WI38 (cell line): ENCODE results near the gene IGLON5.

Experiments used
- H3K4me3 ChIP-seq: 2 replicates; pipeline ENCODE4 v1.5.1; 2011; ENCODE audit warnings: low read depth, mild to moderate bottlenecking, control low read depth, low read length
- TF ChIP-seq, protein P1 (sequence below): IDR thresholded peaks from 2 replicates; pipeline ENCODE4 v1.5.1; 2012; ENCODE audit warnings: low read depth, mild to moderate bottlenecking, control low read depth, low read length

The IGLON5 gene

DNA sequence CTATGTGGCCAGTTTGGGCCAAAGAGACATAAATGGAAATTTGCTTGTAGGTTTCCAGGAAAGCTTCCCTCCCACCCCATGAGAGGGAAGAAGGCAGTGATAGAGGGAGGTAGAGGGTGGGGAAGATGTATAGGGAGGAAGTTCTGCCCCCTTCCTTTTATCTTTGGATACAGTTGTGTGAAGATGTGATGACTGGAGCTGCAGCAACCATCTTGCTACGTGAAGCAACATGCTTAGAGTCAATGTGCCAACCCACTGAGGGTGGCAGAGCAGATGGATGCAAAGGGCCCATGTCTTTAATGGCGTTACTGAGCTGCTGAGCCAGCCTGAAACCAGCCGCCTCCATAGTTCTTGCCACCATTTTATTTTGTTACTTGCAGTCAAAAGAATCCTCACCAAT is 19.7 kb downstream of the IGLON5 start:
- H3K4me3 ChIP-seq: no peak overlapping the region
- TF ChIP-seq, protein P1, sequence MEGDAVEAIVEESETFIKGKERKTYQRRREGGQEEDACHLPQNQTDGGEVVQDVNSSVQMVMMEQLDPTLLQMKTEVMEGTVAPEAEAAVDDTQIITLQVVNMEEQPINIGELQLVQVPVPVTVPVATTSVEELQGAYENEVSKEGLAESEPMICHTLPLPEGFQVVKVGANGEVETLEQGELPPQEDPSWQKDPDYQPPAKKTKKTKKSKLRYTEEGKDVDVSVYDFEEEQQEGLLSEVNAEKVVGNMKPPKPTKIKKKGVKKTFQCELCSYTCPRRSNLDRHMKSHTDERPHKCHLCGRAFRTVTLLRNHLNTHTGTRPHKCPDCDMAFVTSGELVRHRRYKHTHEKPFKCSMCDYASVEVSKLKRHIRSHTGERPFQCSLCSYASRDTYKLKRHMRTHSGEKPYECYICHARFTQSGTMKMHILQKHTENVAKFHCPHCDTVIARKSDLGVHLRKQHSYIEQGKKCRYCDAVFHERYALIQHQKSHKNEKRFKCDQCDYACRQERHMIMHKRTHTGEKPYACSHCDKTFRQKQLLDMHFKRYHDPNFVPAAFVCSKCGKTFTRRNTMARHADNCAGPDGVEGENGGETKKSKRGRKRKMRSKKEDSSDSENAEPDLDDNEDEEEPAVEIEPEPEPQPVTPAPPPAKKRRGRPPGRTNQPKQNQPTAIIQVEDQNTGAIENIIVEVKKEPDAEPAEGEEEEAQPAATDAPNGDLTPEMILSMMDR: no peak

DNA sequence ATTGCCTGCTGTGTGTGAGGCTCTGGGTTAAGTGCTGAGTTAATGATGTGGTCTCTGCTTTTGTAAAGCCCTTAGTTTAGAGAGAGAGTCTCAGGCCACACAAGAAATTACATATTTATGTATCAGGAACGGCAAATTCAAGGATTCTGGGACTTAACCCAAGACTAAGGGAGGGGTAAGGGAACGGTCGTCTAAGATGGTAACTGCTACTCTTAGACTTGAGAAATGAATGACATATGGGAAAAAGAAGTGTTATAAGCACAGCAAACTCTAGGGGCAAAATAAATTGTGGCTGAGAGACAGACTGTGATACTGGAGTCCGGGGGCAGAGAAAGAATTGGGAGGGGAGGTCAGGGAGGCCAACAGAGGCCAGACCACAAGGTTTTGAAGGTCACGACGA is 20.3 kb downstream of the IGLON5 start:
- TF ChIP-seq, protein P1: no peak
- no peak overlapping the region for H3K4me3 ChIP-seq

DNA sequence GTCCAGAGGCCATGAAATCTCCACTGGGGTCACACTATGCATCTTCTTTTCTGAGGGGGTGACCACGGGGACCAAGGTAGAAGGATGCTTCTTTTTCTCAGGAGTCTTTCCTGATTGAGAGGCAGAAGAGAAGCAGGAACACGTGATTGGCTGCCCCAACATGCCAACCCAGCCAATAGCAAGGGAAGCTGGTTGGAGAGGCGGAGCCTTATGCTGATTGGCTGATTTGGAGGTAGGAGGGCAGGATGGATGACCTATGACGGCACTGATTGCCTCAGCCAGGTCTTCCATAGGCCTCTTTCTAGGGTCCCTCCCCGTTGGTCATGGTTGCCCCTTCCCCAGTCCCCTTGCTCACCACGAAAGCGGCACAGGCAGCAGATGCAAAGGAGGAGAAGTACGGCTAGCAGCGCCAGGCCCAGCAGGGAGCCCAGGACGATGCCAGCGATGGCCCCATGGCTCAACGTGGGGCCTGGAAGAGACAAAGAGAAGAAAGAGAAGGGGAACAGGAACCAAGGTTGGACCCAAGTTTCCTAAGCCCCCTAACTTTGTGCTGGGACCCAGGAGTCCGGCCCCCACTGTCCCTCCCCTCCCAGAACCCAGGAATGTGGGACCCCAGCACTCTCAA is 22.5 kb downstream of the IGLON5 start:
- no peak overlapping the region for H3K4me3 ChIP-seq
- TF ChIP-seq, protein P1: no peak

DNA sequence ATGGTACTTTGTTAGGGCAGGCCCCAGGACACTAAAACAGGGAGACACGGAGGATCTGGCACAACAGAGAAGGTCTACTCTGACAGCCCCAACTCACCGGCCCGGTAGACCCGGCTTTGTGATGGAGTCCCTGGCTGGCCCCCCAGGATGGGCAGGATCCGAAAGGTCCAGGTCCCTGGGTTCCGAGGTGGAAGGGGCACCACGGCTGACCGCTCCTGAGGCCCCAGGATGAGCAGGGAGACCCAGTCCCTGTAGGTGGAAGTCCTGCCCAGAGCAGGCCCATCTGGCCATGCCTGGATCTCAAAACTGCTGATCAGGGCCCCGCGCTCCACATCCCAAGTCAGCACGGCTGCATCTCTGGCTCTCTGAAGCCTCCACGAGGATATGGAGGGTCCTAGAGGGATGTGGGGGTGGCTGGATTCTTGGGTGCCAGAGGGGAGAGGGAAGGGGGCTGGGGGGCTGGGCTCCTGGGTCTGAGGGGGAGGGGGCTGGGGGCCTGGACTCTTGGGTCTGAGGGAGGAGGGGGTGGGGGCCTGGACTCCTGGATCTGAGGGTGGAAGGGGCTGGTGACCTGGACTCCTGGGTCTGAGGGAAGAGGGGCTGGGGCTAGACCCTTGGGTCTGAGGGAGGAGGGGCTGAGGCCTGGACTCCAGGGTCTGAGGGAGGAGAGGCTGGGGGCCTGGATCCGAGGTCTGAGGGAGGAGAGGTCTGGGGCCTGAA is 25.9 kb downstream of the IGLON5 start:
- TF ChIP-seq, protein P1: no peak
- no peak overlapping the region for H3K4me3 ChIP-seq

DNA sequence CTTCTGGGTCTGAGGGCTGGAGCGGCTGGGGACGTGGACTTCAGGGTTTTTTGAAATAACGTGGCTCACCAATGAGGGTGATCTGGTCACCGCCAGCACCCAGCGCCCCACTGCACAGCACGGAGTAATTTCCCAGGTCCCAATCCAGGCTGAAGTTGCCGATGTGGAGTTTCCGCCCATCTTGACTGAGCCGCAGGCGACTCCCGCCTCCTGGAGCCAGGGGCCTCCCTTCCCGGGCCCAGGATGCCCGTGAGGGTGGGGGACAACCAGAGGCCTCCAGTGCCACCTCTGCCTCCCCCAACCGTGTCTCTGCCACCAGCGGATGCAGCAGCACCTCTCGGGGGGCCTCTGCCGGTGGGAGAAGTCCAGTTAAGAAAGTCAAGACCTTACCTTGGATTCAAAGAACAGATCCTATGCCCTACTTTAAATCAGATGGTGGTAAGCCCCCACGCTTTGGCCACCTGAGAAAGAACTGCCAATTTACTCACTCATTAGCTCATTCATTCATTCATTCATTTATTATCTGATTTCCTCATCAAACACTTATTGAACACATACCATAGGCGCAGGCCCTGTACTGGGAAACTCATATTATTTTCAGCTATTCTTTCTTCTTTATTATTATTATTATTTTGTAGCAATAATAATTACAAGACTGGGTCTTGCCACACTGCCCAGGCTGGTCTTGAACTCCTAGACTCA is 26.6 kb downstream of the IGLON5 start:
- H3K4me3 ChIP-seq: no peak overlapping the region
- TF ChIP-seq, protein P1: no peak

DNA sequence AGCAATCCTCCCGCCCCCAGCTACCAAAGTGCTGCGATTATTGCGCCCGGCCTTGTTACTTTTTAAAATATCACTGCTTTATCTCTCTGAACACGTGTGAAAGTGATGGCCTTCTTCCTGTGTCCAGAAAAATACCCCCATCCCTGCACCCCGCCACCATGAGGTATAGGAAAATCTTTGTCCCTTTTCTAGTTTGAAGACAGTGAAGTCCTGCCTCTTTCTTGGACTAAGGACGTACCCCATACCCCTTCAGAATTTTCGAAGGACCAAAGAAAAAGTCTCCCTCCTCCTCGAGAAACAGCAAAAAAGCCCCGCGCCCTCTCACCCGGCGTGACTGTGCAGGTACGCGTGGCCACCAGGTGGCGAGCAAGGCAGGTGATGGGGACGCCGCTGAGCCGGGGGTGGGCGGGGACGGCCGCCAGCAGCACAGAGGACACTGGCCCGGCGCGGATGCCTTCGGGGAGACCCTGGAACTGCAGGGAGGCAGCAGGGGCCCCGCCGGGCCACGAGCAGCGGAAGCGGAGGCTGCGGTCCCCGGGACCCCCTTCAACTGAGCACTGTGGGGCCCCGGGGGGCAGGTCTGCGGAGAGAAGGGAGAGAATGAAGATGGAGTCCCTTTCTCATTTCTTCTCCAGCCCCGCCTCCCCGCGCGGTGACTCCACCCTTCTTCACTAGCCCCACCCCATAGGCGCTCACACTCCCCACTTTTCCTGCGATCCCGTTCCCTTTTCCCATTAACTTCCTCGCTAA is 27.3 kb downstream of the IGLON5 start:
- TF ChIP-seq, protein P1: peak; percentile 80
- H3K4me3 ChIP-seq: peak overlapping the region; percentile 69
